Muscle layer of duodenum (tissue), 2 donors: Measurements from ENCODE around the gene SIKE1.
A peak's percentile ranks its signal among the peaks of the same experiment; 100 is the strongest.
"Not testable (repeated sequence)": the region's sequence is repeated elsewhere in the genome, so short reads cannot be mapped to it uniquely, and the experiment has no call there.

Experiments
- H3K27ac ChIP-seq: one replicate; pipeline ENCODE4 v1.7.0; 2013; ENCODE audit warnings: mild to moderate bottlenecking, low read length
- H3K27me3 ChIP-seq: one replicate; pipeline ENCODE4 v1.7.0; 2013; ENCODE audit warnings: low read depth, mild to moderate bottlenecking, control low read depth, low read length
- H3K36me3 ChIP-seq, 2 donors: one replicate each; pipeline ENCODE4 v1.7.0; 2013; ENCODE audit warnings: low read length in 2 of 2, control low read depth in 1 of 2, mild to moderate bottlenecking in 1 of 2; ENCODE audit not compliant: insufficient read depth in 2 of 2, control insufficient read depth in 1 of 2
- H3K4me1 ChIP-seq, 2 donors: one replicate each; pipeline ENCODE4 v1.7.0; 2013; ENCODE audit warnings: low read length in 2 of 2, mild to moderate bottlenecking in 2 of 2, control low read depth in 1 of 2, moderate library complexity in 1 of 2; ENCODE audit not compliant: insufficient read depth in 2 of 2, control insufficient read depth in 1 of 2
- H3K4me3 ChIP-seq, 2 donors: one replicate each; pipeline ENCODE4 v1.7.0; 2013; ENCODE audit warnings: low read length in 2 of 2, low read depth in 1 of 2, mild to moderate bottlenecking in 1 of 2
- H3K9me3 ChIP-seq, 2 donors: one replicate each; pipeline ENCODE4 v1.7.0; 2013; ENCODE audit warnings: low read length in 2 of 2, control low read depth in 1 of 2, mild to moderate bottlenecking in 1 of 2; ENCODE audit not compliant: control insufficient read depth in 1 of 2
- donor health status: healthy.

The SIKE1 gene

GRCh38 chr1:114779722-114780121, 763 bp downstream of the SIKE1 start:
- Histone ChIP-seq H3K4me3 (peak overlapping the region; percentile 92 to 95), H3K27me3 (no peaks in the 10 kb centered on the region), H3K9me3 (no peaks in the 10 kb centered on the region), H3K4me1 (peaks cover 5 to 15% of the 10 kb centered on the region in 2 donors), H3K36me3 (peaks cover 4 to 9% of the 10 kb centered on the region in 2 donors), H3K27ac (peak overlapping the region; percentile 90)

DNA sequence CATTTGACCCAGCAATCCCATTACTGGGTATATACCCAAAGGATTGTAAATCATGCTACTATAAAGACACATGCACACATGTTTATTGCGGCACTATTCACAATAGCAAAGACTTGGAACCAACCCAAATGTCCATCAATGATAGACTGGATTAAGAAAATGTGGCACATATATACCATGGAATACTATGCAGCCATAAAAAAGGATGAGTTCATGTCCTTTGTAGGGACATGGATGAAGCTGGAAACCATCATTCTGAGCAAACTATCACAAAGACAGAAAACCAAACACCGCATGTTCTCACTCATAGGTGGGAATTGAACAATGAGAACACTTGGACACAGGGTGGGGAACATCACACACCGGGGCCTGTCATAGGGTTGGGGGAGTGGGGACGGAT, 3.8 kb downstream of the SIKE1 start:
- H3K4me1 ChIP-seq, result peaks cover 5 to 15% of the 10 kb centered on the region in 2 donors
- H3K27ac ChIP-seq, H3K4me3 ChIP-seq, H3K9me3 ChIP-seq, H3K27me3 ChIP-seq: not testable (repeated sequence)
- H3K36me3 ChIP-seq, result peaks cover 15 to 27% of the 10 kb centered on the region in 2 donors

GRCh38 chr1:114771992-114772391, 8.5 kb downstream of the SIKE1 start:
- H3K9me3 ChIP-seq, result no peaks in the 10 kb centered on the region
- no peaks in the 10 kb centered on the region for H3K4me1 ChIP-seq
- no peak overlapping the region for H3K27ac ChIP-seq
- peaks cover 19 to 27% of the 10 kb centered on the region in 2 donors for H3K36me3 ChIP-seq
- no peaks in the 10 kb centered on the region for H3K27me3 ChIP-seq
- H3K4me3 ChIP-seq, result no peak overlapping the region

DNA sequence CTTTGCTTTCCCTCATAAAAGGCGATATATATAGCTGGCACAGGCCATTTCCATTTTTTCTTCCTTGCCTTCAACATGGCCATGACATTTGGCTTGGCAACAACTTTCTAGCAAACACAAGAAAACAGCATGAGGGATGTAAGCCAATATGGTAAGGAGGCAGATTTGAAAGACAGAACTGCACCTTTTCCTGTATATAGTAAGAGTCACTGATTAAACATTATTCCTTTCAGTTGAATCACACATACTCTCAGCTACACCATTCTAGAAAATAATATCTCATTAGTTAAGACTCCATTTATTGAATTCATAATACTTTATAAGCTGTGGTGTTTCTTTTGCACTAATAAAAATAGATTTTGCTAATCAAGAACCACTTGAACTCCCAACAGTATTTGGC, 9.5 kb downstream of the SIKE1 start:
- Histone ChIP-seq H3K27ac (no peak overlapping the region), H3K36me3 (peaks cover 19 to 27% of the 10 kb centered on the region in 2 donors), H3K27me3 (no peaks in the 10 kb centered on the region), H3K9me3 (no peaks in the 10 kb centered on the region), H3K4me3 (no peak overlapping the region), H3K4me1 (no peaks in the 10 kb centered on the region)

DNA sequence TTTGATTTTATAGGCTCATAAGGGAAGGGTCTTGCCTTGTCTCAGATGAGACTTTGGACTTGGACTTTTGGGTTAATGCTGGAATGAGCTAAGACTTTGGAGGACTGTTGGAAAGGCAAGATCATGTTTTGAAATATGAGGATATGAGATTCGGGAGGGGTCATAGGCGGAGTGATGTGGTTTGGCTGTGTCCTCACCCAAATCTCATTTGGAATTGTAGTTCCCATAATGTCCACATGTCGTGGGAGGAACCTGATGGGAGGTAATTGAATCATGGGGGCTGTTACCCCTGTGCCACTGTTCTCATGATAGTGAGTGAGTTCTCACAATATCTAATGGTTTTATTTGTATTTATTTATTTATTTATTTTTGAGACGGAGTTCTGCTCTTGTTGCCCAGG, 15.8 kb downstream of the SIKE1 start:
- H3K9me3 ChIP-seq, result no peaks in the 10 kb centered on the region
- H3K27ac ChIP-seq, result no peak overlapping the region
- H3K27me3 ChIP-seq, result no peaks in the 10 kb centered on the region
- no peaks in the 10 kb centered on the region for H3K4me1 ChIP-seq
- no peak overlapping the region for H3K4me3 ChIP-seq
- H3K36me3 ChIP-seq, result no peaks in the 10 kb centered on the region

DNA sequence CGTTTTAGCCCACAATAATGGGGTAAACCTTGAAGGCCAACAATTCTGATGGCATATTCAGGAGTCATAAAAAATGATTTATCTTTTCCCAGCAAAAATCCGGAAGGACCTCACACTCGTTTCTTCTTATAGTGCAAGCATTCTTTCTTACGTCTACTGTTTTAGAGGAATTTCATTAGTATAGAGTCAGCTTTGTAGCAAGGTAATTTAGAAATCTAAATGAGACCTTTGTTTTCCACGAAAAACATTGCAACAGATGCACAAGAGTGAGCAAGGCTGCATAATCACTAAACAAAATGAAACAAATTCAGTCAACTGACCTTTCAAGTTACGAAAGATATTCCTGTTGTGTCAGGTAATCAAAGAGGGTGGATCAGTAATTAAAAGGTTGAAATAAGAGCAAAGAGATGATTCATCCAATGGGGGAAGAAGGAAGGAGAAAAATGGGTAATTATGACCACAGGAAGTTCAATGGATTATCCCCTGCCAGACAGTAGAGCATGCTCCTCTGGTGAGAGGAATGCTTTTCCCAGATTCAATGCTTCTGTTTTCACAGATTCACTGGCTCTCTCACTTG, 22.1 kb downstream of the SIKE1 start:
- H3K27ac ChIP-seq, result peak overlapping the region; percentile 100
- H3K4me3 ChIP-seq, result peak overlapping the region; percentile 96 to 97
- H3K9me3 ChIP-seq, result no peaks in the 10 kb centered on the region
- peaks cover 10 to 35% of the 10 kb centered on the region in 2 donors for H3K4me1 ChIP-seq
- peaks cover 0 to 19% of the 10 kb centered on the region in 2 donors for H3K36me3 ChIP-seq
- H3K27me3 ChIP-seq, result no peaks in the 10 kb centered on the region

DNA sequence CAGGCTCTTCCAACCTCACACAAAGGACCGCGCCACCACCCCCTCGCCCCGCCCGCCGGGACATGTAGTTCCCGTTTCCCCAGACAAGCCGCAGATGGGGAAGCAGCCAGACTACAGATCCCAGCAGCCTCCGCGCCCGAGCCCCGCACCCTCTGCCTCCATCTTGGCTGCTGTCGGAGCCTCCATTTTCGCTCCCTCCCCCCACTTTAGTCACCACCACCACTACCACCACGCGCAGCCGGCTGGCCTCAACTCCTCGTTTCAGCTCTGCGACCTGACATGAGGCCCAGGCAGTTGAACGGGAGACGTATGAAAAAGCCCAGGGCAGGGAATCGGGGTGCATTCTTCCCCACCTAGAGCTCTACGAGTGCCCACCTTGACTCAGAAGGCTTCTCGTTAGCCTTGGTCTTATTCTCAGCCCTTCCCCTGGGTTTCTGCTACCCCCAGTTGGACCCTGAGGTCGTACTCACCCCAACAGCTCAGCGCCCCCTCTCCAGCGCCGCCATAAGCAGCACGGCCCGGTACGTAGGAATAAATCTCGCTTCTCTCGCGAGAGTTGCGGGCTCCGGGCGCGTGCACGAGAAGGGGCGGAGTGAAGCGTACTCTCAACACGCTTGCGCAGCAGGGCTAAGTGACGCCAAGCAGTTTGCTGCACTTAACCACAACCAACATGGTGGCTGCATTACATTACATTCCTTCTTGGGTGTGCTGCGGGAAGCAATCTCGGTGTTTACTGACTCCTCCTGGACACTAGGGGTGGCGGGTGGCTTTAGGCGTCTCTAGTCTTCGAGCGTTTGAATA, 22.8 kb downstream of the SIKE1 start, which contains the start of gene CSDE1:
TSS of gene CSDE1 (minus strand) at position 530 of the 801 bp plus-strand sequence. CDS start 18,094 bp downstream, outside the sequence.
- Histone ChIP-seq H3K9me3 (no peaks in the 10 kb centered on the region), H3K36me3 (peaks cover 0 to 19% of the 10 kb centered on the region in 2 donors), H3K27me3 (no peaks in the 10 kb centered on the region), H3K4me1 (peaks cover 10 to 42% of the 10 kb centered on the region in 2 donors), H3K4me3 (peak within 1 kb of the TSS; percentile 96 to 97), H3K27ac (peak within 1 kb of the TSS; percentile 100)

- Histone ChIP-seq H3K4me1 (peaks cover 10 to 47% of the 10 kb centered on the region in 2 donors), H3K27me3 (no peaks in the 10 kb centered on the region), H3K36me3 (peaks cover 0 to 19% of the 10 kb centered on the region in 2 donors)
These were observed 23.5 kb downstream of the SIKE1 start for GRCh38 chr1:114756949-114757454.

GRCh38 chr1:114756009-114756892, 24.2 kb downstream of the SIKE1 start:
- Histone ChIP-seq H3K4me1 (peaks cover 14 to 53% of the 10 kb centered on the region in 2 donors), H3K27me3 (no peaks in the 10 kb centered on the region), H3K4me3 (peak overlapping the region; percentile 96 to 97), H3K9me3 (no peaks in the 10 kb centered on the region), H3K36me3 (peaks cover 0 to 19% of the 10 kb centered on the region in 2 donors), H3K27ac (peak overlapping the region; percentile 100)

More at GRCh38 chr1:114756949-114757454, 23.5 kb downstream of the SIKE1 start:
- Histone ChIP-seq H3K9me3 (no peaks in the 10 kb centered on the region), H3K4me3 (peak overlapping the region; percentile 96 to 97), H3K27ac (peak overlapping the region; percentile 100)

- H3K9me3 ChIP-seq, result no peaks in the 10 kb centered on the region
- H3K27me3 ChIP-seq, result no peaks in the 10 kb centered on the region
- peak overlapping the region; percentile 100 for H3K27ac ChIP-seq
- H3K4me1 ChIP-seq, result peaks cover 14 to 63% of the 10 kb centered on the region in 2 donors
- H3K4me3 ChIP-seq, result peak overlapping the region; percentile 96 to 97
- peaks cover 0 to 19% of the 10 kb centered on the region in 2 donors for H3K36me3 ChIP-seq
These were observed 25.2 kb downstream of the SIKE1 start for GRCh38 chr1:114755006-114755931.
